OCI-LY7 (cell line): Measurements from ENCODE around the gene PSMB5. TPM values are rescaled to one million over a fixed set of nuclear protein-coding genes. Genes with fewer than 3 reads are reported as not detected.

ENCODE experiments used
- BruUV-seq: library from RNA; stranded (reverse); fragments of 400-500 nt; replicated peaks from 2 replicates; lab custom pipeline; 2021; lab: Mats Ljungman, UMichigan
- CTCF ChIA-PET: fragments of 300-600 bp; sonication (Branson Sonifier 250); formaldehyde crosslinking; loops from one replicate; lab custom pipeline; 2022; ENCODE audit warnings: antibody characterized with exemption; ENCODE audit not compliant: unreplicated experiment; lab: Charles Lee
- POLR2A ChIA-PET: fragments of 300-600 bp; sonication (Branson Sonifier 250); formaldehyde crosslinking; loops from one replicate; lab custom pipeline; 2022; ENCODE audit warnings: antibody characterized with exemption; lab: Charles Lee
- DNase-seq: peaks from one replicate; pipeline ENCODE4 v3.0.0-alpha.2; 2015; ENCODE audit warnings: low spot score
- H2AFZ ChIP-seq: fragments of 200-600 bp; sonication (generic), shearing (Covaris generic); 2 replicates; pipeline ENCODE4 v1.6.1; 2014; ENCODE audit warnings: mild to moderate bottlenecking, antibody characterized with exemption, low read length, moderate library complexity
- H3K27ac ChIP-seq: fragments of 200-600 bp; sonication (generic); 2 replicates; pipeline ENCODE4 v1.5.1; 2014; ENCODE audit warnings: mixed run types, low read depth, mild to moderate bottlenecking, moderate library complexity, low read length, inconsistent platforms; ENCODE audit not compliant: poor library complexity, severe bottlenecking
- H3K36me3 ChIP-seq: fragments of 200-600 bp; sonication (generic); 2 replicates; pipeline ENCODE4 v1.6.1; 2014; ENCODE audit warnings: mild to moderate bottlenecking, antibody characterized with exemption, low read length, moderate library complexity, mixed read lengths; ENCODE audit not compliant: insufficient read depth
- H3K4me1 ChIP-seq: fragments of 200-600 bp; sonication (generic); 2 replicates; pipeline ENCODE4 v1.5.1; 2014; ENCODE audit warnings: mild to moderate bottlenecking, low read length; ENCODE audit not compliant: insufficient read depth, poor library complexity, severe bottlenecking
- H3K4me2 ChIP-seq: fragments of 200-600 bp; sonication (generic); 2 replicates; pipeline ENCODE4 v1.6.1; 2014; ENCODE audit warnings: mild to moderate bottlenecking, low read length
- H3K4me3 ChIP-seq: fragments of 200-600 bp; sonication (generic); 2 replicates; pipeline ENCODE4 v1.5.1; 2014; ENCODE audit warnings: mild to moderate bottlenecking, low read depth, low read length; ENCODE audit not compliant: poor library complexity, severe bottlenecking
- H3K79me2 ChIP-seq: fragments of 200-600 bp; sonication (generic); 2 replicates; pipeline ENCODE4 v1.6.1; 2016; ENCODE audit warnings: low read depth, mild to moderate bottlenecking, low read length, moderate library complexity, mixed read lengths; ENCODE audit not compliant: insufficient read depth
- H3K9me2 ChIP-seq: fragments of 200-600 bp; sonication (generic); 2 replicates; pipeline ENCODE4 v1.6.1; 2016; ENCODE audit warnings: mild to moderate bottlenecking, low read length, mixed read lengths; ENCODE audit not compliant: insufficient read depth
- H3K9me3 ChIP-seq: fragments of 200-600 bp; sonication (generic); 2 replicates; pipeline ENCODE4 v1.6.1; 2014; ENCODE audit warnings: mild to moderate bottlenecking, mixed run types, low read length, mixed read lengths
- H4K20me1 ChIP-seq: fragments of 200-600 bp; sonication (generic); 2 replicates; pipeline ENCODE4 v1.6.1; 2014; ENCODE audit warnings: mild to moderate bottlenecking, antibody characterized with exemption, low read length, moderate library complexity, mixed read lengths; ENCODE audit not compliant: insufficient read depth
- CTCF ChIP-seq: fragments of 200-600 bp; sonication (generic); conservative IDR thresholded peaks from 2 replicates; pipeline ENCODE4 v1.5.1; 2014; ENCODE audit warnings: mild to moderate bottlenecking, antibody characterized with exemption, low read length, moderate library complexity, mixed read lengths
- EZH2phosphoT487 ChIP-seq: fragments of 200-600 bp; sonication (generic); IDR thresholded peaks from 2 replicates; pipeline ENCODE4 v1.6.1; 2018; ENCODE audit warnings: low read depth, borderline replicate concordance, mild to moderate bottlenecking, mixed run types, antibody characterized with exemption, low read length, moderate library complexity, mixed read lengths
- intact Hi-C: fragments of 100-400 bp; cut with micrococcal nuclease; formaldehyde crosslinking; loops from one replicate; pipeline ENCODE4 v1.10.0; 2022; ENCODE audit not compliant: unreplicated experiment
- total RNA-seq, 2 experiments: library from RNA; depleted of rRNA in 1 of 2; stranded (reverse); fragments of >200 nt in 1 of 2; shearing (Covaris generic) in 1 of 2; gene quantifications; 2 replicates each; pipeline ENCODE4 v1.2.3, GENCODE V29; 2014 to 2022

PSMB5 gene
- total RNA-seq, 2 experiments from 2014 or later, result 111 to 122 TPM

- Histone ChIP-seq H3K9me3 (no peaks in the 10 kb centered on the region), H3K36me3 (no peaks in the 10 kb centered on the region), H3K4me3 (no peak overlapping the region), H3K27ac (no peak overlapping the region), H4K20me1 (no peaks in the 10 kb centered on the region), H3K9me2 (no peaks in the 10 kb centered on the region), H3K79me2 (peaks cover 15% of the 10 kb centered on the region; the same call in 1 of the 2 replicates), H3K4me1 (peaks cover 17% of the 10 kb centered on the region), H2AFZ (no peak overlapping the region), H3K4me2 (no peak overlapping the region)
- intact Hi-C loops, result no loop called here
- BruUV-seq, result no TSS peak
- CTCF ChIA-PET, result no interaction called here
- TF ChIP-seq CTCF, result no peak
- no peak for TF ChIP-seq EZH2phosphoT487
- DNase-seq, result no peak
- POLR2A ChIA-PET, result interaction anchor here (0.6 kb wide), 1 partner anchor 47 kb away, joined by 3 read pairs; no protein-coding TSS in a partner anchor
Measured at GRCh38 chr14:23002592-23002991, 32.1 kb downstream of the PSMB5 start.

GRCh38 chr14:23000860-23001259 is 33.8 kb downstream of the PSMB5 start:
- Histone ChIP-seq H4K20me1 (no peaks in the 10 kb centered on the region), H2AFZ (no peak overlapping the region), H3K79me2 (peaks cover 5% of the 10 kb centered on the region; the same call in 1 of the 2 replicates), H3K4me3 (no peak overlapping the region), H3K4me2 (no peak overlapping the region), H3K36me3 (no peaks in the 10 kb centered on the region), H3K27ac (no peak overlapping the region), H3K9me3 (no peaks in the 10 kb centered on the region), H3K4me1 (peaks cover 7% of the 10 kb centered on the region), H3K9me2 (no peaks in the 10 kb centered on the region)
- intact Hi-C loops, result no loop called here
- TF ChIP-seq EZH2phosphoT487, result no peak
- CTCF ChIA-PET, result interaction anchor here (1.0 kb wide), 1 partner anchor 57 kb away, joined by 3 read pairs; the partner anchor contains the start of gene CDH24
- BruUV-seq, result no TSS peak
- DNase-seq, result no peak
- POLR2A ChIA-PET, result interaction anchor here (1.0 to 1.8 kb wide), 3 partner anchors 10 to 56 kb away, joined by 3 to 5 read pairs (median 4); no protein-coding TSS in a partner anchor

- Histone ChIP-seq H3K4me1 (peaks cover 4% of the 10 kb centered on the region), H3K9me2 (no peaks in the 10 kb centered on the region), H3K36me3 (no peaks in the 10 kb centered on the region), H3K27ac (no peak overlapping the region), H3K4me2 (no peak overlapping the region), H2AFZ (no peak overlapping the region), H3K4me3 (no peak overlapping the region), H3K9me3 (no peaks in the 10 kb centered on the region), H3K79me2 (no peaks in the 10 kb centered on the region), H4K20me1 (no peaks in the 10 kb centered on the region)
- POLR2A ChIA-PET, result interaction anchor here (1.7 kb wide), 1 partner anchor 9 kb away, joined by 7 read pairs; no protein-coding TSS in a partner anchor
- DNase-seq, result no peak
- intact Hi-C loops, result no loop called here
- TF ChIP-seq CTCF (no peak), EZH2phosphoT487 (no peak)
- CTCF ChIA-PET, result interaction anchor here (0.7 kb wide), 1 partner anchor 55 kb away, joined by 3 read pairs; no protein-coding TSS in a partner anchor
- no TSS peak for BruUV-seq
Measured at GRCh38 chr14:22998329-22999012, 36.2 kb downstream of the PSMB5 start.
